GM12864 (cell line): Measurements from ENCODE around the gene TAMM41.
A peak's percentile ranks its signal among the peaks of the same experiment; 100 is the strongest.
"Not testable (repeated sequence)": the region's sequence is repeated elsewhere in the genome, so short reads cannot be mapped to it uniquely, and the experiment has no call there.

ENCODE experiments used
- DNase-seq: peaks from one replicate; pipeline ENCODE4 v3.0.0-alpha.2; 2011; ENCODE audit warnings: low read depth
- H3K4me3 ChIP-seq: 2 replicates; pipeline ENCODE4 v1.5.1; 2011; ENCODE audit warnings: mild to moderate bottlenecking, low read depth, low read length, control low read depth
- CTCF ChIP-seq: IDR thresholded peaks from 2 replicates; pipeline ENCODE4 v1.5.1; 2011; ENCODE audit warnings: low read depth, mild to moderate bottlenecking, moderate library complexity, low read length, control low read depth, inconsistent platforms; ENCODE audit errors: missing control alignments

TAMM41 gene

GRCh38 chr3:11775493-11775892, 71.2 kb downstream of the TAMM41 start:
- no peak for DNase-seq
- TF ChIP-seq CTCF: no peak
- no peak overlapping the region for H3K4me3 ChIP-seq

- no peak for DNase-seq
- no peak for TF ChIP-seq CTCF
- H3K4me3 ChIP-seq: no peak overlapping the region
Observed at GRCh38 chr3:11774296-11774877, 72.3 kb downstream of the TAMM41 start.

GRCh38 chr3:11771931-11772330, 74.8 kb downstream of the TAMM41 start:
- H3K4me3 ChIP-seq, DNase-seq: not testable (repeated sequence)

GRCh38 chr3:11770477-11771391, 76.0 kb downstream of the TAMM41 start:
- no peak for TF ChIP-seq CTCF
- DNase-seq: peak; percentile 78
- no peak overlapping the region for H3K4me3 ChIP-seq

- no peak overlapping the region for H3K4me3 ChIP-seq
- DNase-seq: no peak
- no peak for TF ChIP-seq CTCF
Observed at GRCh38 chr3:11769704-11770476, 76.8 kb downstream of the TAMM41 start.

- no peak overlapping the region for H3K4me3 ChIP-seq
- no peak for TF ChIP-seq CTCF
- DNase-seq: no peak
Observed at GRCh38 chr3:11768604-11769003, 78.1 kb downstream of the TAMM41 start.

GRCh38 chr3:11764931-11765363, 81.7 kb downstream of the TAMM41 start:
- TF ChIP-seq CTCF: no peak
- H3K4me3 ChIP-seq: no peak overlapping the region
- no peak for DNase-seq
